Activated T-helper 1 cell treated with anti-CD3 and anti-CD28 coated beads, Interleukin-2, amount 50 U/mL, for 16 hours (primary cell): ENCODE data around the gene GPSM1.

ENCODE experiments used
- DNase-seq, 2 donors: peaks; one replicate each; pipeline ENCODE4 v3.0.0-alpha.2; 2020; ENCODE audit warnings: low read depth in 1 of 2, low spot score in 1 of 2

Gene GPSM1

DNA sequence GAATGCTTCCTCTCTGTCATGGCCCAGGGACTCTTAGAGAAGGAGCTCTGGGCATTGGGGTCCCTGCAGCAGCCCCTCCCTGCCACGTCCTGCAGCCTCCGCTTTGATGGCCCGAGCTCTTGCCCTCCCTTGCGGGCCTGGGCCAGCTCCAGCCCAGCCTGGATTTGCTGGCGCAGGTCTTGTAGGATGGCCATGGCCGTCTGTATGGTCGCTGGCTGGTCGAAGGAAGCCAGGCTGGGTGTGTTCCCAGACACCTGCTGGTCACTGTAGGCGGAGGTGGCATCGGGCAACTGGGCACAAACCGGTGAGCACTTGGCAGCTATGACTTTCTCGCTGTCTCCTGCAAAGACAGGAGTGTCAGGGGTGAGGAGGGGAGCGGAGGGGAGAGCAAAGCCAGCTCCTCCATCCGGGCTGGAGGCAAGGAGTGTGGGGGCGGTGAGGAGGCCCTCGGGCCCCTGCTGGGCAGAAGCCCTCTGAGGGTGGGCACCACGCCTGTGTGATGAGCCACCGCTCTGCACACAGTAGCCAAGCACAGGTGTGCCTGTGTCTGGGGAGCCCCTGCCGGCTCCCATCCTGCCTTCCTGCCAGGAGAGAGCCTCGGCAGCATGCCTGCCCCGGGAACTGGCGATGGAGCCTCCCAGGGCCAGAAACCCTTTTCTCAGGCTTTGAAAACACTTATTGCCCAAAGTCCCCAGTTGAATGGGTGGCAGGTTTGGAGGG is 35.9 kb upstream of the GPSM1 start:
- DNase-seq: no peak

GRCh38 chr9:136292026-136292538 is 35.3 kb upstream of the GPSM1 start:
- no peak for DNase-seq

DNA sequence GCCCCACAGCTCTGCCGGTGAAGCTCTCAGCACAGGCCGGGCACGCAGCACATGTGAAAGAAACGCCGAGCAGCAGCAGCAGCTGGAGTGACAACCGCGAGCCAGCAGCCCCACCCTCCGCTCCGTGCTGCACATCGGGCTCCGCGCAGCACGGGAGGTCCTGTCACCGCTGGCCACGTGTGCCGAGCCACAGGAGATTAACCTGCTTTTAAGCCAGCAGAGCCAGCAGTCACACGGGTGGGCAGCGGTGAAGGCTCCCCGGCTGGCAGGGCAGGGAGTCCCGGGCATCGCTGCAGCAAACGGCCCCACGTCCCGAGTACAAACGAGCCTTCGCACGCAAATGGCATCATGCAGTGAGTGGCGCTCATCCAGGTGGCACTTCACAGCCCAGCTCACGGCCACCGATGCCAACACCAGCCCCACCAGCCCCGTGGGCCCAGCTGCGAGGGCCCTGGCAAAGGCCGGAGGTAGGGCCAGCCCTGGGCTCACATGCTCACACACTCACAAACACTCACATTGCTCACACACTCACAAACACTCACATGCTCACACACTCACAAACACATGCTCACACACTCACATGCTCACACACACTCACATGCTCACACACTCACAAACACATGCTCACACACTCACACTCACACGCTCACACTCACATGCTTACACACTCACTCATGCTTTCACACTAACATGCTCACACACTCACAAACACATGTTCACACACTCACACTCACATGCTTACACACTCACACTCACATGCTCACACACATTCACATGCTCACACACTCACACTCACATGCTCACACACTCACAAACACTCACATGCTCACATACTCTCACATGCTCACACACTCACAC is 34.5 kb upstream of the GPSM1 start:
- no peak for DNase-seq

- no peak for DNase-seq
These were observed 33.8 kb upstream of the GPSM1 start for GRCh38 chr9:136293476-136294077.

DNA sequence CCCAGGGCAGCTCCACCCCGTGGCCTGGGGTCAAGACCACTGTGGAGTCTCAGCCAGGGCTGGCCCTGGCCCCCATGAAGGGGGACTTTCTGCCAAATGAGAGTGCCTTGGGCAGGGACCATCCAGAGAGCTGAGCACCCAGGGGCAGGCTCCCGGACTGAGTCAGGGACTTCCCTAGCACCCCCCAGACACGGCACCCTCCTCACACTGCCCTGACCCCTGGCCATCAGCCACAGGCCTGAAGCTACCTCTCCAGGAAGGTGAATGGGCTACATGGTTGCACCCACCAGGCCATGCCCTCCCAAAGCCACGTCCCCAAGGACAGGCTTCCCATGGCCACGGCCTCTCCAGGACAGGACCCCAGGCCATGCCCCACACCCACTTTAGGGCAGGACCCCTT is 32.9 kb upstream of the GPSM1 start:
- DNase-seq: no peak

GRCh38 chr9:136295055-136295454 is 32.3 kb upstream of the GPSM1 start:
- no peak for DNase-seq

- DNase-seq: no peak
These were observed 31.6 kb upstream of the GPSM1 start for GRCh38 chr9:136295542-136296433.

DNA sequence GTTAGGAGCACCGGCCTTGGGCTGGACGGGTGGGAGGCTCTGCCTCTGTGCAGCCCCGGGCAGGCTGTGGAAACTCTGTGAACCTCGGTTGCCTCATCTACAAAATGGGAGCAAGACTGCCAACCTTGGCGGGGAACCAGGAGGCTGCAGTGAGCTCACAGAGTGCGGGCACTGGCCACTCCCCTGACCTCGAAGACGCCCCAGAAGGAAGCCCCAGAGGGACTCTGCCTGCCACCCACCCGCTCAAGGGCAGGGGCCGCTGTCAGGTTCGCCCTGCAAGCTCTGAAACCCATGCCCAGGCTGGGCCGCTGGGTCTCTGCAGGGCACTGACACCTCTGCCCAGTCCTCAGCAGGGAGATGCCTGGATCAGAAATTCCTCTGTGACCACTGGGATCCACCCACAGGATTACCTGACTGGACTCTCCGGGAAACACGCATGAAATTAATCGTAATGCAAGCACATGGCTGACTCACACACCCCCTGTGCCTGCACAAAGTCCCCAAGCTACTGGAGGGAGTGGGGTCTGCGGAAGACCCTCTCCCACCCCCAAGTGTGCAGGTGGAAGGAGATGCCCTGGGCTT is 30.8 kb upstream of the GPSM1 start:
- DNase-seq: no peak

- DNase-seq: no peak
These were observed 30.2 kb upstream of the GPSM1 start for GRCh38 chr9:136297016-136297691.

DNA sequence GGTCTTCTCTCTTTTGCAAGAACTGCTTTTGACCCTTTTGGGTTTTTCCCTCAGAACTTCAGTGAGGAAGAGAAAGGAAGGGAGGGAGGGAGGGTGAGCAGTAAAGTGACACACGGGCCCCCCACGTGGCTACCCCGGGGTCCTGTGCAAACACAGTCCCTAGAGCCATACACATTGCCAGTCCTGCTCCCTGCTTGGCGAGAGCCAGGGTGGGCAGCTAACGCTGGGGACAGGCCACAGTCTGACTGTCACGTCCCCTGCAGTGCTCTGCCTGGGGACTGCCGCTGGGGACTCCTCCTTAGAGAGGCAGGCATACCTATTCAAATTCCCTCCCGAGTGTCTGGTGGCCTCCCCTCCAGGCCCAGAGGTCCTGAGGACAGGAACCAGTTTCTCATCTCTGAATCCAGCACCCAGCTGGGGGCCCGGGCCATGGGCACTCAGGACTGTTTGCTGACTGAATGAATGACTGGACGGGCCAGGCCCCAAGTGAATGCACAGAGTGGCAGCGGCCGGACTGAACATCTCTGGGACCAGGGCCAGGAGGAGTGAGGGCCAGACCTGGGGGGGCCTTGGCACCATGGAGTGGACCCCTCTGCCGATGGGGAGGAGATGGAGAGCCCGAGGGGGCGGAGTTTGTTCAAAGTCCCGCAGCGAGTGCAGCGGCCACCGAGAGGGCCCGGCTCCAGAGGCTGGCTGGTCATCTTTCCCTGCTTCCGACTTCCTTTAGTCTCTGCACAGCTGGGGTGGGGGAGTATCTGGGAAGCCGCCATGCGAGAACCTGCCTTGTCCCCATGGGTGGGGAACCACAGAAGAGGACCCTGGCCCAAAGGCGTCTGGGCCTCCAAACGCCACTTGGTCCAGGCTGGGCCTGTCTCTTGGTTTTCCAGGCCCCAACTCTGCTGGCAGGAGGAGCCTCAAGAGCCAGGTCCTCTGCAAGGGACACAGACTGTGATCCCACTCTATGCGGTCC is 29.3 kb upstream of the GPSM1 start:
- no peak for DNase-seq

DNA sequence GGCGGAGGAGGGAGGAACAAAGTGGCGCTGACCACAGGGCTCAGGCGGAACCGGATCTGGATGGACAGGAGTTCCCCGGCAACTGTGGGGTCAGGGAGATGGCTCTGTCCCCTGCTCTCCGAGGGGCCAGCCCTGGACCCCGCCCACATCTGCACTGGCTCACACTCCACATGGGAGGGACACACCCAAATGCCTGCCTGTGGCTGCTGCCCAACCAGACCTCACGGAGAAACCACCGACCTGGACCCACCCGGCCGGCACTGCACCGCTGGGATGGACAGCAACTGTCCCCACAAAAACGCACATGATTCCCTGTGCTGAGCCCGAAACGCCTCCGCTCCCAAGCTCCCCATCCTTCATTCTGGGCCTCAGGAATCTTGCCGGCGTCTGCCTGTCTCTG is 28.2 kb upstream of the GPSM1 start:
- no peak for DNase-seq

DNA sequence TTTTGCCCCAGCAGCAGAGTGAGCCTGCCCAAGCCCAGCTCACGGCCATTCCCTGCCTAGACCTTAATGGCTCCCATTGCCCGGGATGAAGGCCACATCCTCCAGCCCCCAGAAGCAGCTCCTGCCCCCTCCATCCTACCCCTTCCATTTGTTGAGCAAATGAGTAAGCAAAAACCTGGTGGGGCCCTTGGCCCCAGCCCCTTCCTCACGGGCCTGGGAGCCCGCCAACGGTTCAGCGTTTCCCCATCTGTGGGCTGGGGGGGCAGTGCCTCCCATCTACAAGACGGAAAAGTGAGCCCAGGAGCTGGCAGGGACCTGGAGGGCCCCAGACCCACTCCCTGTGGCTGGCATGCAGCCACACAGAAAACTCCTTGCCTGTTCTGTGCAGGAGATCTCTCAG is 27.8 kb upstream of the GPSM1 start:
- no peak for DNase-seq

DNA sequence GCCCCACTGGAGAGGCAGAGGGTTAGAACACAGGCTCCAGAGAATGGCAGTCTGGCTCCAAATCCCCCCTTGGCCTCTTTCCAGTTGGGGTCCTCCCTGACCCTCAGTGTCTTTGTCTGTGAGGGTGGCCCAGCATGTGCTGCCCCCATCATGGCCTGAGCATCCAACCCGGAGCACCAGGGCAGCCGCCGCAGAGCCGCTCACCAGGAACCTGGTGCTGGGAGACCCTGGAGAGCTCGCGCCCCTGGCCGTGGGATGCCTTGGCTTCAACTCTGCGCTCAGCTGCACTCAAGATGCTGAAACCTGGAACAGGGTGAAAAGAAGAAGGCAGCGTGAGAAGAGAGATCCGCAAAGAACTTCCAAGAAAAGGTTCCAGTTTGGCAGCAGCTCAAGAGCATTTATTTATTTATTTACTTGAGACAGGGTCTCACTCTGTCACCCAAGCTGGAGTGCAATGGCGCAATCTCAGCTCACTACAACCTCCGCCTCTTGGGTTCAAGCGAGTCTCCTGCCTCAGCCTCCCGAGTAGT is 27.3 kb upstream of the GPSM1 start:
- DNase-seq: no peak

GRCh38 chr9:136300866-136301265 is 26.5 kb upstream of the GPSM1 start:
- DNase-seq: no peak

- no peak for DNase-seq
These were observed 24.8 kb upstream of the GPSM1 start for GRCh38 chr9:136302527-136302926.

GRCh38 chr9:136303066-136303824 is 24.1 kb upstream of the GPSM1 start:
- DNase-seq: no peak

GRCh38 chr9:136303825-136304416 is 23.4 kb upstream of the GPSM1 start, which contains the start of gene CCDC187:
Gene CCDC187 (minus strand): TSS chr9:136304094. CDS start chr9:136303830, 264 bp downstream.
- DNase-seq: no peak
